CD4-positive, alpha-beta memory T cell (primary cell): ENCODE measurements around the gene CALCB. TPM values are rescaled to one million over a fixed set of nuclear protein-coding genes. Genes with fewer than 3 reads are reported as not detected.

Experiments
- CTCF ChIA-PET: fragments of 350-600 bp; sonication (Branson Sonifier 250); formaldehyde crosslinking; loops from one replicate; lab custom pipeline; 2021; ENCODE audit warnings: inconsistent platforms; ENCODE audit not compliant: partially characterized antibody; lab: Charles Lee
- POLR2A ChIA-PET: fragments of 350-600 bp; sonication (Branson Sonifier 250); formaldehyde crosslinking; loops from one replicate; lab custom pipeline; 2021; ENCODE audit not compliant: partially characterized antibody; lab: Charles Lee
- DNase-seq, 5 donors: peaks; one replicate each; pipeline versions ENCODE4 v3.0.0 to v3.0.0-alpha.2; 2020 to 2022; ENCODE audit warnings: mixed read lengths in 1 of 5
- H3K27ac ChIP-seq: one replicate; pipeline ENCODE4 v1.7.0; 2013; ENCODE audit warnings: low read depth, low read length
- H3K27me3 ChIP-seq: 2 replicates; pipeline ENCODE4 v1.7.0; 2013; ENCODE audit warnings: mild to moderate bottlenecking, low read length, moderate library complexity; ENCODE audit not compliant: insufficient read depth
- H3K36me3 ChIP-seq: 2 replicates; pipeline ENCODE4 v1.7.0; 2013; ENCODE audit warnings: mild to moderate bottlenecking, low read length, moderate library complexity; ENCODE audit not compliant: insufficient read depth
- H3K4me1 ChIP-seq: 2 replicates; pipeline ENCODE4 v1.7.0; 2013; ENCODE audit warnings: mild to moderate bottlenecking, low read length, moderate library complexity; ENCODE audit not compliant: insufficient read depth
- H3K4me3 ChIP-seq, 2 donors: one replicate each; pipeline ENCODE4 v1.7.0; 2013; ENCODE audit warnings: low read length in 2 of 2, mild to moderate bottlenecking in 1 of 2
- H3K9me3 ChIP-seq, 2 donors: one replicate each; pipeline ENCODE4 v1.7.0; 2013; ENCODE audit warnings: low read length in 2 of 2, control low read depth in 1 of 2; ENCODE audit not compliant: control insufficient read depth in 1 of 2
- H3K27ac Mint-ChIP-seq, 7 donors: one replicate each; pipeline ENCODE4 v1.8.0; 2020 to 2021; ENCODE audit warnings: mixed read lengths in 7 of 7, mild to moderate bottlenecking in 6 of 7, inconsistent platforms in 3 of 7, moderate library complexity in 3 of 7
- H3K27me3 Mint-ChIP-seq, 2 donors: one replicate each; pipeline ENCODE4 v1.8.0; 2020 to 2021; ENCODE audit warnings: mixed read lengths in 2 of 2
- H3K36me3 Mint-ChIP-seq, 2 donors: one replicate each; pipeline ENCODE4 v1.8.0; 2020 to 2021; ENCODE audit warnings: mixed read lengths in 2 of 2, inconsistent platforms in 1 of 2, mild to moderate bottlenecking in 1 of 2
- H3K4me1 Mint-ChIP-seq, 4 donors: one replicate each; pipeline ENCODE4 v1.8.0; 2020 to 2021; ENCODE audit warnings: mixed read lengths in 4 of 4, mild to moderate bottlenecking in 1 of 4
- H3K4me3 Mint-ChIP-seq, 8 donors: one replicate each; pipeline ENCODE4 v1.8.0; 2020 to 2021; ENCODE audit warnings: mixed read lengths in 8 of 8, mild to moderate bottlenecking in 7 of 8, moderate library complexity in 6 of 8, inconsistent platforms in 3 of 8
- H3K9me3 Mint-ChIP-seq, 8 donors: one replicate each; pipeline ENCODE4 v1.8.0; 2020 to 2021; ENCODE audit warnings: mixed read lengths in 8 of 8, mild to moderate bottlenecking in 5 of 8, inconsistent platforms in 3 of 8, moderate library complexity in 1 of 8
- intact Hi-C: fragments of 100-400 bp; cut with micrococcal nuclease; formaldehyde crosslinking; loops from one replicate; pipeline ENCODE4 v1.15.1; 2023
- polyA plus RNA-seq, 2 donors: library from polyadenylated mRNA; unstranded; fragments of 300-500 nt; fragmentation: Illumina TruSeq; gene quantifications; one replicate each; pipeline ENCODE4 v1.2.3, GENCODE V29; 2021
- total RNA-seq, 2 experiments: library from RNA; stranded (reverse); gene quantifications; one replicate each; pipeline ENCODE4 v1.2.3, GENCODE V29; 2021

CALCB gene
- total and polyA plus RNA-seq, 4 experiments from 2014 or later = 0.08 to 0.61 (median 0.43) TPM

DNA sequence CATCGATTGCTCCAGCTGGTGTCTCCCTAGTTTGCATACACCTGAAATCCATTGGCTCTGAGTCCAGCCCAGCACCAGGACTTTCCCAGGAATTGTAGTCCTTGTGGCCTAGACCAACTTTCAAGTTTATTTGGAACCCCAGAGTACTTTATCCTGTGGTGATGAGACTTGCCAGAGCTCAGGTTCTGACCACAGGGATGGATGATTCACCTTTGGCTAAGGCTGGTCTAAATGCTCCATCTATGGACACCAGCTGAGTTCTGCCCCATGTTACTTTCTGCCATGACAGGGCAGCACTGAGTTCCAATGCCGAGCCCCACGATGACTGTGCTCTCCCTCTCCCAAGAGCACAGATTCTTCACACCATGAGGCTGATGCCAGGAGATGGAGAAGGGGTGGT lies 24.0 kb downstream of the CALCB start:
- no peaks in the 10 kb centered on the region for H3K36me3 Mint-ChIP-seq
- no peak overlapping the region for H3K27ac Mint-ChIP-seq
- peaks cover 0 to 3% (median under 1%) of the 10 kb centered on the region in 4 donors for H3K4me1 Mint-ChIP-seq
- H3K36me3 ChIP-seq = no peaks in the 10 kb centered on the region
- CTCF ChIA-PET = interaction anchor here (1.4 to 1.7 kb wide), 2 partner anchors 8 to 110 kb away, joined by 4 to 7 read pairs; no protein-coding TSS in a partner anchor
- H3K4me1 ChIP-seq = no peaks in the 10 kb centered on the region
- H3K4me3 ChIP-seq = no peak overlapping the region
- POLR2A ChIA-PET = no interaction called here
- H3K27me3 Mint-ChIP-seq = peaks cover 4 to 12% of the 10 kb centered on the region in 2 donors
- DNase-seq = no peak
- no peak overlapping the region for H3K27ac ChIP-seq
- intact Hi-C loops = no loop called here
- no peaks in the 10 kb centered on the region for H3K27me3 ChIP-seq
- no peaks in the 10 kb centered on the region for H3K9me3 ChIP-seq
- peaks cover 0 to 3% (median 0%) of the 10 kb centered on the region in 8 donors for H3K9me3 Mint-ChIP-seq
- H3K4me3 Mint-ChIP-seq = no peak overlapping the region

DNA sequence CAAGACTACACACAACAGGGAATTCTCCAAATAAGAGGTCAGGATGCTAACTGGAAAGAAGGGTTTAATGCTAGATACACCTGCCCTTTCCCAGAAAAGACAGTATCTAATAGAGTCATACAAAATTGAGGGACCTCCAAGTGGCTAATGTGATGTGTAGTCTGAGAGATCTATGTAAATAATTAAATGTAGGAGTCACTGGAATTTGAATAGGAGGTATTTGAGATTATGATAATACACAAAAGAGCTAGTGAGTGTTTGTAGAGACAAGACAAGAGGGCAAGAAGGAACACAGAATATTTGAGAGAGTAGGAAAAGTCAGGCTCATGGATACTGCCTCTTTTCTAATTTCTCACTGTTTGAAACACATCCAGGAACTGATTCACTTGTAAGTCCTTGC lies 25.9 kb downstream of the CALCB start:
- ChIA-PET POLR2A (no interaction called here), CTCF (interaction anchor here (1.0 to 5.5 kb wide), 10 partner anchors 8 to 1515 kb away, joined by 3 to 42 read pairs (median 6); partner anchors contain the start of genes CALCB and INSC)
- no peaks in the 10 kb centered on the region for H3K36me3 Mint-ChIP-seq
- H3K9me3 Mint-ChIP-seq = peaks cover 0 to 8% (median 3%) of the 10 kb centered on the region in 8 donors
- H3K4me3 ChIP-seq = no peak overlapping the region
- intact Hi-C loops = no loop called here
- H3K27ac ChIP-seq = no peak overlapping the region
- H3K36me3 ChIP-seq = no peaks in the 10 kb centered on the region
- H3K27ac Mint-ChIP-seq = no peak overlapping the region
- DNase-seq = no peak
- no peaks in the 10 kb centered on the region for H3K27me3 ChIP-seq
- no peaks in the 10 kb centered on the region for H3K9me3 ChIP-seq
- H3K4me3 Mint-ChIP-seq = no peak overlapping the region
- H3K4me1 Mint-ChIP-seq = peaks cover 0 to 3% (median under 1%) of the 10 kb centered on the region in 4 donors
- H3K4me1 ChIP-seq = no peaks in the 10 kb centered on the region
- peaks cover 4 to 12% of the 10 kb centered on the region in 2 donors for H3K27me3 Mint-ChIP-seq

DNA sequence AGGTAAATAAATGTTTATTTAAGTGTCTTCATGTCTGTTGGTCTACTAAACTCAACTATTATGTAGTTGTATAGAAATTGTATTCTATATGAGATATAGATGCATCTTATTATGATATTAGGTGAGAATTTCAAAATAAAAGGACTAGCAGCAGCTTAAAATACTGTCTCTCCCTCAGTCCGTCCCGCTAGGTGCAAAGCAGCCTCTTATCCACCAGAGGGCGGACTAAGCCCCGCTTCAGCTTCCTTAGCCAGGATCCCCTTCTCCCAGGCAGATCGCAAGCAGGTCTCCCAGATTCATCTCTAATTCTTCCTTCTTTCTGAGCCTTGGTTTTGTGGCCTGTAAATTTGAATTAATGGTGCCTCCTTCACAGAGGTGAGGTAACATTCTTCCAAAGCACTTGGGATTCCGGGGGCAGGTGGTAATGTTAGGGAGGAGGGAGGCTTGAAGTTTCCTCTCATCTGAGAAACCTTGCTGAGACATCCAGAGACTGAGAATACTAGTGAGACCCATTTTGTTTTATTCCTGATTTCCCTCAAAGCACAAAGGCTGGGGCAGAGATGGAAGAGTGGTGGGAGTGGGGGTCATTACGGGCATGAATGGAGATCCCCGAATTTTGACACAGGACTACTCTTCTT lies 27.8 kb downstream of the CALCB start:
- CTCF ChIA-PET = interaction anchor here (0.7 to 5.5 kb wide), 12 partner anchors 9 to 193 kb away, joined by 3 to 42 read pairs (median 4); no protein-coding TSS in a partner anchor
- Mint-ChIP-seq H3K4me3 (peak overlapping the region in 1 of 8 donors; percentile 27), H3K4me1 (peaks cover 0 to 3% (median under 1%) of the 10 kb centered on the region in 4 donors), H3K27me3 (peaks cover 4 to 7% of the 10 kb centered on the region in 2 donors), H3K27ac (no peak overlapping the region), H3K36me3 (no peaks in the 10 kb centered on the region), H3K9me3 (peaks cover 2 to 11% (median 3%) of the 10 kb centered on the region in 8 donors)
- Histone ChIP-seq H3K4me1 (no peaks in the 10 kb centered on the region), H3K9me3 (no peaks in the 10 kb centered on the region), H3K27ac (no peak overlapping the region), H3K4me3 (no peak overlapping the region), H3K27me3 (no peaks in the 10 kb centered on the region), H3K36me3 (no peaks in the 10 kb centered on the region)
- POLR2A ChIA-PET = no interaction called here
- peak in 4 of 5 donors; percentile 19 to 22 (median 21) for DNase-seq
- intact Hi-C loops = loop anchor here (1.0 to 10.0 kb wide), 2 partner anchors 107 to 1504 kb away; no protein-coding TSS in a partner anchor

DNA sequence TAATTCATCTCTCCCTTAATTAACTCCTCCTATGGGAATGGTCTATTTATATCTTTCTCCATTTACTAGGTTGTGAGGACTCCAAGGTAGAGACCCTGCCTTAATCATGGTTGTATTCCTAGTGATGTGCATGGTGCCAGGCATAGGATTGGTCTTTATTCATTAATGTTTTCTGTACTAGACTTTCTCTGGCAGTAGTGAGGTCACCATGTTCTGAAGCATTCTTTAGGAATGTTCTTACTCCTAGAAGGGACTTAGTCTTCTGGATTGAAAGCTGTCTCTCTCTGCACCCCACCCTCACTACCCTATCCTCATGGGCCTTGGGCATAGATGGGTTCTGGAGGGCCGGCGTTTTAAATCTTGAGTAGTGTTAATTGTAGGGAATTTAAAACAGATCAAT lies 30.8 kb downstream of the CALCB start:
- H3K36me3 Mint-ChIP-seq = no peaks in the 10 kb centered on the region
- no peak overlapping the region for H3K27ac ChIP-seq
- H3K9me3 ChIP-seq = no peaks in the 10 kb centered on the region
- H3K9me3 Mint-ChIP-seq = peaks cover 0 to 11% (median 3%) of the 10 kb centered on the region in 8 donors
- ChIA-PET POLR2A (no interaction called here), CTCF (interaction anchor here (1.1 to 5.5 kb wide), 2 partner anchors 10 to 105 kb away, joined by 3 to 42 read pairs; no protein-coding TSS in a partner anchor)
- intact Hi-C loops = loop anchor here (10.0 kb wide), 1 partner anchor 1501 kb away; no protein-coding TSS in a partner anchor
- peaks cover 0 to 3% of the 10 kb centered on the region in 2 donors for H3K27me3 Mint-ChIP-seq
- no peak overlapping the region for H3K4me3 ChIP-seq
- H3K4me1 ChIP-seq = no peaks in the 10 kb centered on the region
- no peaks in the 10 kb centered on the region for H3K27me3 ChIP-seq
- no peaks in the 10 kb centered on the region for H3K36me3 ChIP-seq
- no peak for DNase-seq
- no peak overlapping the region for H3K27ac Mint-ChIP-seq
- H3K4me1 Mint-ChIP-seq = peaks cover 0 to 3% (median under 1%) of the 10 kb centered on the region in 4 donors
- H3K4me3 Mint-ChIP-seq = no peak overlapping the region

DNA sequence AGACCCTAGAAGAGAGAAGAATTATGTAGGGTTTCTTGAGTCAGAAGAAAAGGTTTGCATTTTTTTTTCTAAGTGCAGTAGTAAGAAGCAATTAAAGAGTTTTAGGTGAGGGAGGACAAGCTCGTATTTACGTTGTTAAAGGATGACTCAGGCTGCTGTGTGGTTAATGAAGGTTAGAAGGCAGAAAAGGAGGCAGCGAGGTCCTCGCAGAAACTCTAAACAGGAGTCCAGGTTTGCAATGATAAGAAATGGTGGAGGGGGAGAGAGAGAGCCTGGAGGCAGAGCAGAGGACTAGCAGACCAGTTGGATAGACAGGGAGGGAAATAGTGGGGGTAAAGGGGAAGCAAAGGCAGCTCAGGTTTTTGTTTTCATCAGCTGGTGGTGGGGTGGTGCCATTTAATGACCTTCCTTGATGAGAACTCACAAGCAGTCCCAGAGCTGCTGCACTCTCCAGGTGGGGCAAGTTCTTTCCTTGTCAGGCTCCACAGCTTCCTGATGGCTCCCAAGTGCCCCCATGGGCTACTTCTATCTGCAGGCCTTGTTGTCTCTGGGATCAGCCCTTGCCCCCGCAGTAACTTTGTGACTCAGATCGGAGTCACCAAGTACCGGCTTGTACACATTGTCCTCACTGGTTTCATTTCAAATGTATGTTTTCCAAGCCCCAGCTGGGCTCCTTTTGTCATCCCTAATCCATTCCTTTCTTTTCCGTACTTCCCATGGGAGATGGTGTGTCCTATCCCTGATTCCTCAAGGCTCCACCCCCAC lies 33.0 kb downstream of the CALCB start:
- intact Hi-C loops = loop anchor here (10.0 kb wide), 1 partner anchor 1498 kb away; no protein-coding TSS in a partner anchor
- CTCF ChIA-PET = interaction anchor here (1.1 to 2.0 kb wide), 4 partner anchors 7 to 30 kb away, joined by 3 to 7 read pairs (median 5); no protein-coding TSS in a partner anchor

DNA sequence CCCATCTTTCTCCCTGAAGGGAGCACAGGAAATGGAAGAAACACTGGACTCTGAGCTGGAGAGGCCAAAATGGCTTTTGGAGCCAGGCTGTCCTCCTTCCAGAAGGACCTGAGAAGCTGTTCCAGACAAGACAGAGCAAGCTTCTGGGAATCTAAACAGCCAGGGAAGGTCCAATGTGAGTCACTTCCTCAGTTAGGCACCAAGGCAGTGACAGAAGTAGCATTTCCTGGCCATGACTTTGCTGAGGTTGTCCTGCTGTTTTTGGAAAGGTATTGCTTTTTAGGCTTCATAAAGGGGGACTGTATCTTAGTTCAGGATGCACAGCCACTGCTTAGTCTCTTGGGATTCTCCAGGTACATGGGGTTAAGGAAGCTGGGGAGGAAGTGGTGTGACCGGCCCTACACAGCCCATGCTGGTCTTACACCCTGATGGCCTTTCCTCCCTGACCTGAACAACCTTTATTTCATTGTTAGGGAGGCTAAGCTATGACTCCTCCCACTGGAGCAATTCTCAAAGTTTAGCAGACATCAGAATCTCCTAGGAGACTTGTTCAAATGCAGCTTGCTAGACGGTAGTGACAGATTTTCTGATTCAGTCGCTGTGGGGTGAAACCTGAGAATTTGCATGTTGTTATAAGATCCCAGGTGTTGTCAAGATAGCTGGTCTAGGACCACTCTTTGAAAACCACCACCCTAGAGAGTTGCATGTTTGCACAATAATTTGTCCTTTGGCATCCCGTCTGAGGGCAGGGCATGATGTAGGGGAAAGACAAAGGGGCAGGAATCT lies 34.5 kb downstream of the CALCB start:
- Mint-ChIP-seq H3K27ac (no peak overlapping the region), H3K27me3 (peaks cover 0 to 3% of the 10 kb centered on the region in 2 donors), H3K9me3 (peaks cover 0 to 11% (median 3%) of the 10 kb centered on the region in 8 donors), H3K36me3 (no peaks in the 10 kb centered on the region), H3K4me3 (no peak overlapping the region), H3K4me1 (no peaks in the 10 kb centered on the region)
- no peak overlapping the region for H3K27ac ChIP-seq
- no peak overlapping the region for H3K4me3 ChIP-seq
- intact Hi-C loops = loop anchor here (10.0 kb wide), 1 partner anchor 1497 kb away; no protein-coding TSS in a partner anchor
- no peaks in the 10 kb centered on the region for H3K9me3 ChIP-seq
- no peaks in the 10 kb centered on the region for H3K4me1 ChIP-seq
- DNase-seq = no peak
- POLR2A ChIA-PET = no interaction called here
- H3K27me3 ChIP-seq = no peaks in the 10 kb centered on the region
- CTCF ChIA-PET = no interaction called here
- H3K36me3 ChIP-seq = no peaks in the 10 kb centered on the region

More for the DNA sequence above, 33.0 kb downstream of the CALCB start:
- H3K4me3 Mint-ChIP-seq = peak overlapping the region in 1 of 8 donors; percentile 17
- Histone ChIP-seq H3K9me3 (no peaks in the 10 kb centered on the region), H3K36me3 (no peaks in the 10 kb centered on the region), H3K4me3 (no peak overlapping the region), H3K4me1 (no peaks in the 10 kb centered on the region), H3K27ac (no peak overlapping the region), H3K27me3 (no peaks in the 10 kb centered on the region)
- no peak overlapping the region for H3K27ac Mint-ChIP-seq
- no peaks in the 10 kb centered on the region for H3K36me3 Mint-ChIP-seq
- no peak for DNase-seq
- peaks cover 0 to 11% (median 3%) of the 10 kb centered on the region in 8 donors for H3K9me3 Mint-ChIP-seq
- POLR2A ChIA-PET = no interaction called here
- peaks cover 0 to 2% of the 10 kb centered on the region in 2 donors for H3K27me3 Mint-ChIP-seq
- no peaks in the 10 kb centered on the region for H3K4me1 Mint-ChIP-seq
